GM12878 (cell line): ENCODE results near the gene BARHL1. TPM values are rescaled to one million over a fixed set of nuclear protein-coding genes. Genes with fewer than 3 reads are reported as not detected.

ENCODE experiments used
- ATAC-seq: fragments of 200-7000 bp; cut with Tn5 transposase; 3 replicates; pipeline ENCODE4 v1.9.1; 2020; ENCODE audit warnings: mild to moderate bottlenecking, moderate library complexity
- BruUV-seq: library from RNA; stranded (reverse); fragments of 400-500 nt; replicated peaks from 2 replicates; lab custom pipeline; 2021; lab: Mats Ljungman, UMichigan
- CTCF ChIA-PET: fragments of 300-600 bp; sonication (Branson Sonifier 250); formaldehyde crosslinking; extraction: SDS; loops from one replicate; lab custom pipeline; 2021; ENCODE audit warnings: inconsistent platforms; lab: Yijun Ruan, JAX
- POLR2A ChIA-PET: fragments of 350-600 bp; formaldehyde crosslinking; extraction: SDS; loops from one replicate; lab custom pipeline; 2021; ENCODE audit warnings: inconsistent platforms; lab: Charles Lee
- RAD21 ChIA-PET: fragments of 300-600 bp; sonication (Branson Sonifier 250); formaldehyde crosslinking; loops from one replicate; lab custom pipeline; 2023; ENCODE audit warnings: antibody characterized with exemption; ENCODE audit not compliant: unreplicated experiment; lab: Charles Lee
- SMC1A ChIA-PET: fragments of 300-600 bp; sonication (Branson Sonifier 250); formaldehyde crosslinking; loops from one replicate; lab custom pipeline; 2023; ENCODE audit not compliant: unreplicated experiment, uncharacterized antibody; lab: Charles Lee
- DNase-seq: peaks from one replicate; pipeline ENCODE4 v3.0.0-alpha.2; 2011; ENCODE audit warnings: low read depth, low spot score
- FAIRE-seq: peaks from 3 replicates; lab custom pipeline; 2011; peaks lifted over from hg19 to GRCh38; lab: Jason Lieb, UNC
- H2AFZ ChIP-seq: 2 replicates; pipeline ENCODE4 v1.6.0; 2011; ENCODE audit warnings: low read depth, low read length, control low read depth; ENCODE audit not compliant: control insufficient read depth
- H3K27ac ChIP-seq: 2 replicates; pipeline ENCODE4 v1.5.1; 2011; ENCODE audit warnings: control low read depth; ENCODE audit not compliant: control insufficient read depth, insufficient read depth
- H3K27me3 ChIP-seq, 2 experiments: replicated peaks in 1 of 2; 2 replicates each; pipeline versions ENCODE4 v1.6.0 to v1.6.1; 2011; ENCODE audit warnings: low read length in 1 of 2; ENCODE audit not compliant: control insufficient read depth in 2 of 2, insufficient read depth in 2 of 2
- H3K36me3 ChIP-seq, 2 experiments: 2 replicates each; pipeline ENCODE4 v1.5.1; 2011; ENCODE audit warnings: low read length in 1 of 2; ENCODE audit not compliant: control insufficient read depth in 2 of 2, insufficient read depth in 2 of 2
- H3K4me1 ChIP-seq: 2 replicates; pipeline ENCODE4 v1.6.1; 2011; ENCODE audit warnings: mild to moderate bottlenecking, low read length, moderate library complexity, mixed read lengths; ENCODE audit not compliant: control insufficient read depth, insufficient read depth
- H3K4me2 ChIP-seq: 2 replicates; pipeline ENCODE4 v1.6.0; 2011; ENCODE audit warnings: control low read depth; ENCODE audit not compliant: control insufficient read depth, insufficient read depth
- H3K4me3 ChIP-seq: fragments of 200-600 bp; sonication (generic); 2 replicates; pipeline ENCODE4 v1.5.1; 2016
- H3K79me2 ChIP-seq: 2 replicates; pipeline ENCODE4 v1.6.0; 2011; ENCODE audit warnings: low read length; ENCODE audit not compliant: control insufficient read depth, insufficient read depth
- H3K9ac ChIP-seq: 2 replicates; pipeline ENCODE4 v1.8.0; 2011; ENCODE audit warnings: low read length, control low read depth, mixed read lengths; ENCODE audit not compliant: control insufficient read depth, insufficient read depth
- H3K9me3 ChIP-seq: replicated peaks from 3 replicates; pipeline ENCODE4 v1.5.1; 2011; ENCODE audit warnings: mild to moderate bottlenecking, low read length; ENCODE audit not compliant: control insufficient read depth, insufficient read depth
- H4K20me1 ChIP-seq: 2 replicates; pipeline ENCODE4 v1.6.0; 2011; ENCODE audit not compliant: control insufficient read depth, insufficient read depth
- MTA3 ChIP-seq: IDR thresholded peaks from 2 replicates; pipeline ENCODE4 v1.6.1; 2012; ENCODE audit warnings: low read length, inconsistent platforms, borderline replicate concordance
- NBN ChIP-seq: fragments of 450-650 bp; IDR thresholded peaks from 2 replicates; pipeline ENCODE4 v1.6.1; 2016
- NR2C1 ChIP-seq: fragments of 450-650 bp; IDR thresholded peaks from 2 replicates; pipeline ENCODE4 v1.6.1; 2017; ENCODE audit warnings: antibody characterized with exemption, mild to moderate bottlenecking, moderate library complexity
- WGBS: methylation state at CpG from one replicate; pipeline ENCODE4 v1.1.6; 2016; ENCODE audit warnings: low lambda C conversion rate; ENCODE audit not compliant: insufficient replicate concordance, insufficient coverage; ENCODE audit errors: missing lambda C conversion rate; 5-methylcytosine and 5-hydroxymethylcytosine counted together
- in situ Hi-C: fragments of 300-500 bp; cut with MboI; formaldehyde crosslinking; loops from 9 replicates; pipeline ENCODE4 v1.14.3; 2018; ENCODE audit warnings: mixed read lengths
- intact Hi-C: fragments of 100-400 bp; cut with micrococcal nuclease; formaldehyde crosslinking; loops from one replicate; pipeline ENCODE4 v1.14.2; 2022; ENCODE audit not compliant: unreplicated experiment
- polyA plus RNA-seq, 11 experiments: library from polyadenylated mRNA; depleted of rRNA in 4 of 11; unstranded in 6 of 11; stranded (reverse) in 5 of 11; fragments of >200 nt; fragmentation: Nextera tagmentation in 4 of 11; fragmentation: Illumina TruSeq in 1 of 11; extraction: Ambion mirVana in 4 of 11; extraction: Trizol in 1 of 11; gene quantifications; 1 replicate in 1 of 11; 2 replicates in 10 of 11; pipeline versions ENCODE4 v1.2.1 to v1.2.3, GENCODE V29; 2011 to 2016; ENCODE audit warnings: inconsistent platforms in 2 of 11, missing spikeins in 2 of 11, low read depth in 1 of 11
- total RNA-seq, 4 experiments: library from RNA; depleted of rRNA in 3 of 4; stranded (reverse); fragments of >200 nt in 3 of 4; fragmentation: Illumina TruSeq in 1 of 4; extraction: Trizol in 1 of 4; gene quantifications; 2 replicates each; pipeline versions ENCODE4 v1.2.1 to v1.2.3, GENCODE V29; 2013 to 2021
- TF ChIP-seq, protein P1 (sequence below): fragments of 150-350 bp; IDR thresholded peaks from 2 replicates; pipeline ENCODE4 v1.6.1; 2016; ENCODE audit warnings: low read depth, low read length
- TF ChIP-seq, protein P2 (sequence below): IDR thresholded peaks from 2 replicates; pipeline ENCODE4 v1.6.1; 2011; ENCODE audit warnings: mild to moderate bottlenecking, low read depth, low read length, moderate library complexity; ENCODE audit not compliant: insufficient replicate concordance
- TF ChIP-seq, protein P3 (sequence below): fragments of 450-650 bp; formaldehyde crosslinking; IDR thresholded peaks from 2 replicates; pipeline ENCODE4 v1.4.0; 2020; ENCODE audit warnings: mild to moderate bottlenecking, moderate library complexity
- TF ChIP-seq, protein P4 (sequence below): fragments of 450-650 bp; IDR thresholded peaks from 2 replicates; pipeline ENCODE4 v1.6.1; 2016; ENCODE audit warnings: mild to moderate bottlenecking

The BARHL1 gene
- total and polyA plus RNA-seq, 10 of the 15 experiments (the other 5 are each of a cell fraction or from before 2014, with no cell fraction given): not detected

DNA sequence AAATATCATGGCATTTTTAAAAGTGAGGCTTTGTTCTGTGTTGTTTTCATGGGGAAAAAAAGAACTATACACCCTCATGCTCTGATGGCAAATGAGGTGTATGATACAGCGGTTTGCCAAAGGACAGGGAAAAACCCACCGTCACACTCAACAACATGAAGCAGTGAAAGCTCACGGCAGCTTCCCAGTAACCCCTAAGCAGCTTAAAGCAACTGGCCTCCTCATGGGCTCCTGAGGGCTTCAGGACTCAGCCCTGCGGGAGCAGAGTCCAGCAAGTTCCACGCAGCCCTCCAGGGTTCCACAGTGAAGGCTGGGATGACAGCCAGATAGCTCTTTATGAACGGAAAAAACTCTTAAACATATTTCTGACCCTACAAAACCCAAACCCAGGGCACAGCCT lies 12.9 kb downstream of the BARHL1 start:
- Histone ChIP-seq H3K4me3 (no peak overlapping the region), H3K36me3 (peaks cover 5 to 6% of the 10 kb centered on the region in 2 experiments), H3K4me1 (no peaks in the 10 kb centered on the region), H3K27ac (no peak overlapping the region), H4K20me1 (no peaks in the 10 kb centered on the region), H3K9me3 (no peaks in the 10 kb centered on the region), H3K4me2 (no peak overlapping the region), H3K27me3 (no peaks in the 10 kb centered on the region; a peak in 1 of 4 replicates), H3K79me2 (no peaks in the 10 kb centered on the region), H2AFZ (no peak overlapping the region), H3K9ac (no peak overlapping the region)
- RAD21 ChIA-PET: no interaction called here
- no peak for FAIRE-seq
- in situ Hi-C loops: no loop called here
- CTCF ChIA-PET: no interaction called here
- no TSS peak for BruUV-seq
- POLR2A ChIA-PET: no interaction called here
- ATAC-seq: no peak
- 93% methylated on average over 6 of the region's 6 CpGs for WGBS
- intact Hi-C loops: no loop called here
- TF ChIP-seq MTA3 (no peak), NR2C1 (no peak), NBN (no peak)
- TF ChIP-seq, protein P1, sequence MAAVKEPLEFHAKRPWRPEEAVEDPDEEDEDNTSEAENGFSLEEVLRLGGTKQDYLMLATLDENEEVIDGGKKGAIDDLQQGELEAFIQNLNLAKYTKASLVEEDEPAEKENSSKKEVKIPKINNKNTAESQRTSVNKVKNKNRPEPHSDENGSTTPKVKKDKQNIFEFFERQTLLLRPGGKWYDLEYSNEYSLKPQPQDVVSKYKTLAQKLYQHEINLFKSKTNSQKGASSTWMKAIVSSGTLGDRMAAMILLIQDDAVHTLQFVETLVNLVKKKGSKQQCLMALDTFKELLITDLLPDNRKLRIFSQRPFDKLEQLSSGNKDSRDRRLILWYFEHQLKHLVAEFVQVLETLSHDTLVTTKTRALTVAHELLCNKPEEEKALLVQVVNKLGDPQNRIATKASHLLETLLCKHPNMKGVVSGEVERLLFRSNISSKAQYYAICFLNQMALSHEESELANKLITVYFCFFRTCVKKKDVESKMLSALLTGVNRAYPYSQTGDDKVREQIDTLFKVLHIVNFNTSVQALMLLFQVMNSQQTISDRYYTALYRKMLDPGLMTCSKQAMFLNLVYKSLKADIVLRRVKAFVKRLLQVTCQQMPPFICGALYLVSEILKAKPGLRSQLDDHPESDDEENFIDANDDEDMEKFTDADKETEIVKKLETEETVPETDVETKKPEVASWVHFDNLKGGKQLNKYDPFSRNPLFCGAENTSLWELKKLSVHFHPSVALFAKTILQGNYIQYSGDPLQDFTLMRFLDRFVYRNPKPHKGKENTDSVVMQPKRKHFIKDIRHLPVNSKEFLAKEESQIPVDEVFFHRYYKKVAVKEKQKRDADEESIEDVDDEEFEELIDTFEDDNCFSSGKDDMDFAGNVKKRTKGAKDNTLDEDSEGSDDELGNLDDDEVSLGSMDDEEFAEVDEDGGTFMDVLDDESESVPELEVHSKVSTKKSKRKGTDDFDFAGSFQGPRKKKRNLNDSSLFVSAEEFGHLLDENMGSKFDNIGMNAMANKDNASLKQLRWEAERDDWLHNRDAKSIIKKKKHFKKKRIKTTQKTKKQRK: no peak
- TF ChIP-seq, protein P2, sequence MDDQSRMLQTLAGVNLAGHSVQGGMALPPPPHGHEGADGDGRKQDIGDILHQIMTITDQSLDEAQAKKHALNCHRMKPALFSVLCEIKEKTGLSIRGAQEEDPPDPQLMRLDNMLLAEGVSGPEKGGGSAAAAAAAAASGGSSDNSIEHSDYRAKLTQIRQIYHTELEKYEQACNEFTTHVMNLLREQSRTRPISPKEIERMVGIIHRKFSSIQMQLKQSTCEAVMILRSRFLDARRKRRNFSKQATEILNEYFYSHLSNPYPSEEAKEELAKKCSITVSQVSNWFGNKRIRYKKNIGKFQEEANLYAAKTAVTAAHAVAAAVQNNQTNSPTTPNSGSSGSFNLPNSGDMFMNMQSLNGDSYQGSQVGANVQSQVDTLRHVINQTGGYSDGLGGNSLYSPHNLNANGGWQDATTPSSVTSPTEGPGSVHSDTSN: no peak
- TF ChIP-seq, protein P3, sequence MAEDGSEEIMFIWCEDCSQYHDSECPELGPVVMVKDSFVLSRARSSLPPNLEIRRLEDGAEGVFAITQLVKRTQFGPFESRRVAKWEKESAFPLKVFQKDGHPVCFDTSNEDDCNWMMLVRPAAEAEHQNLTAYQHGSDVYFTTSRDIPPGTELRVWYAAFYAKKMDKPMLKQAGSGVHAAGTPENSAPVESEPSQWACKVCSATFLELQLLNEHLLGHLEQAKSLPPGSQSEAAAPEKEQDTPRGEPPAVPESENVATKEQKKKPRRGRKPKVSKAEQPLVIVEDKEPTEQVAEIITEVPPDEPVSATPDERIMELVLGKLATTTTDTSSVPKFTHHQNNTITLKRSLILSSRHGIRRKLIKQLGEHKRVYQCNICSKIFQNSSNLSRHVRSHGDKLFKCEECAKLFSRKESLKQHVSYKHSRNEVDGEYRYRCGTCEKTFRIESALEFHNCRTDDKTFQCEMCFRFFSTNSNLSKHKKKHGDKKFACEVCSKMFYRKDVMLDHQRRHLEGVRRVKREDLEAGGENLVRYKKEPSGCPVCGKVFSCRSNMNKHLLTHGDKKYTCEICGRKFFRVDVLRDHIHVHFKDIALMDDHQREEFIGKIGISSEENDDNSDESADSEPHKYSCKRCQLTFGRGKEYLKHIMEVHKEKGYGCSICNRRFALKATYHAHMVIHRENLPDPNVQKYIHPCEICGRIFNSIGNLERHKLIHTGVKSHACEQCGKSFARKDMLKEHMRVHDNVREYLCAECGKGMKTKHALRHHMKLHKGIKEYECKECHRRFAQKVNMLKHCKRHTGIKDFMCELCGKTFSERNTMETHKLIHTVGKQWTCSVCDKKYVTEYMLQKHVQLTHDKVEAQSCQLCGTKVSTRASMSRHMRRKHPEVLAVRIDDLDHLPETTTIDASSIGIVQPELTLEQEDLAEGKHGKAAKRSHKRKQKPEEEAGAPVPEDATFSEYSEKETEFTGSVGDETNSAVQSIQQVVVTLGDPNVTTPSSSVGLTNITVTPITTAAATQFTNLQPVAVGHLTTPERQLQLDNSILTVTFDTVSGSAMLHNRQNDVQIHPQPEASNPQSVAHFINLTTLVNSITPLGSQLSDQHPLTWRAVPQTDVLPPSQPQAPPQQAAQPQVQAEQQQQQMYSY (CRISPR knock-in tag): no peak
- TF ChIP-seq, protein P4, sequence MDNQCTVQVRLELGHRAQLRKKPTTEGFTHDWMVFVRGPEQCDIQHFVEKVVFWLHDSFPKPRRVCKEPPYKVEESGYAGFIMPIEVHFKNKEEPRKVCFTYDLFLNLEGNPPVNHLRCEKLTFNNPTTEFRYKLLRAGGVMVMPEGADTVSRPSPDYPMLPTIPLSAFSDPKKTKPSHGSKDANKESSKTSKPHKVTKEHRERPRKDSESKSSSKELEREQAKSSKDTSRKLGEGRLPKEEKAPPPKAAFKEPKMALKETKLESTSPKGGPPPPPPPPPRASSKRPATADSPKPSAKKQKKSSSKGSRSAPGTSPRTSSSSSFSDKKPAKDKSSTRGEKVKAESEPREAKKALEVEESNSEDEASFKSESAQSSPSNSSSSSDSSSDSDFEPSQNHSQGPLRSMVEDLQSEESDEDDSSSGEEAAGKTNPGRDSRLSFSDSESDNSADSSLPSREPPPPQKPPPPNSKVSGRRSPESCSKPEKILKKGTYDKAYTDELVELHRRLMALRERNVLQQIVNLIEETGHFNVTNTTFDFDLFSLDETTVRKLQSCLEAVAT: no peak
- DNase-seq: no peak
- SMC1A ChIA-PET: no interaction called here
